ENCODE measurements around the gene KRTAP4-4. TPM values are rescaled to one million over a fixed set of nuclear protein-coding genes. Genes with fewer than 3 reads are reported as not detected.

KRTAP4-4 gene
- total RNA-seq, 1 experiment from 2014 or later = not detected

GRCh38 chr17:41111151-41111885 is 49.2 kb downstream of the KRTAP4-4 start:
- DNase-seq (ENCODE audit: low spot score) = no peak

Other genes with a start within 250 kb of the KRTAP4-4 start
- gene KRT23, start 223.1 kb downstream of the KRTAP4-4 start, total RNA-seq (2014; rRNA removed; shearing (Covaris generic)) = not detected in 2 replicates
- 0.18 TPM in 1 of 2 replicates, not detected in the other for gene KRT39, start 193.8 kb downstream of the KRTAP4-4 start, total RNA-seq (2014; rRNA removed; shearing (Covaris generic))
- gene KRT40, start 176.4 kb downstream of the KRTAP4-4 start, total RNA-seq (2014; rRNA removed; shearing (Covaris generic)) = not detected in 2 replicates
- not detected in 2 replicates for gene KRTAP3-3, start 166.6 kb downstream of the KRTAP4-4 start, total RNA-seq (2014; rRNA removed; shearing (Covaris generic))
- not detected in 2 replicates for gene KRTAP3-2, start 160.8 kb downstream of the KRTAP4-4 start, total RNA-seq (2014; rRNA removed; shearing (Covaris generic))
- not detected in 2 replicates for gene KRTAP3-1, start 151.6 kb downstream of the KRTAP4-4 start, total RNA-seq (2014; rRNA removed; shearing (Covaris generic))
- 0.27 TPM in 1 of 2 replicates, not detected in the other for gene KRTAP1-5, start 133.5 kb downstream of the KRTAP4-4 start, total RNA-seq (2014; rRNA removed; shearing (Covaris generic))
- not detected in 2 replicates for gene KRTAP1-4, start 130.6 kb downstream of the KRTAP4-4 start, total RNA-seq (2014; rRNA removed; shearing (Covaris generic))
- not detected in 2 replicates for gene KRTAP1-3, start 125.9 kb downstream of the KRTAP4-4 start, total RNA-seq (2014; rRNA removed; shearing (Covaris generic))
- not detected in 2 replicates for gene KRTAP1-1, start 119.3 kb downstream of the KRTAP4-4 start, total RNA-seq (2014; rRNA removed; shearing (Covaris generic))
- not detected in 2 replicates for gene KRTAP2-1, start 113.4 kb downstream of the KRTAP4-4 start, total RNA-seq (2014; rRNA removed; shearing (Covaris generic))
- not detected in 2 replicates for gene KRTAP2-2, start 105.5 kb downstream of the KRTAP4-4 start, total RNA-seq (2014; rRNA removed; shearing (Covaris generic))
- 0.21 TPM in 1 of 2 replicates, not detected in the other for gene KRTAP2-3, start 100.6 kb downstream of the KRTAP4-4 start, total RNA-seq (2014; rRNA removed; shearing (Covaris generic))
- not detected in 2 replicates for gene KRTAP2-4, start 94.9 kb downstream of the KRTAP4-4 start, total RNA-seq (2014; rRNA removed; shearing (Covaris generic))
- gene KRTAP4-7, start 76.6 kb downstream of the KRTAP4-4 start, total RNA-seq (2014; rRNA removed; shearing (Covaris generic)) = not detected in 2 replicates
- gene KRTAP4-8, start 62.6 kb downstream of the KRTAP4-4 start, total RNA-seq (2014; rRNA removed; shearing (Covaris generic)) = not detected in 2 replicates
- gene KRTAP4-16, start 58.5 kb downstream of the KRTAP4-4 start, total RNA-seq (2014; rRNA removed; shearing (Covaris generic)) = not detected in 2 replicates
- not detected in 2 replicates for gene KRTAP4-9, start 55.4 kb downstream of the KRTAP4-4 start, total RNA-seq (2014; rRNA removed; shearing (Covaris generic))
- not detected in 2 replicates for gene KRTAP4-11, start 42.4 kb downstream of the KRTAP4-4 start, total RNA-seq (2014; rRNA removed; shearing (Covaris generic))
- gene KRTAP4-12, start 36.6 kb downstream of the KRTAP4-4 start, total RNA-seq (2014; rRNA removed; shearing (Covaris generic)) = not detected in 2 replicates
- gene KRTAP4-6, start 20.2 kb downstream of the KRTAP4-4 start, total RNA-seq (2014; rRNA removed; shearing (Covaris generic)) = not detected in 2 replicates
- gene KRTAP4-5, start 10.9 kb downstream of the KRTAP4-4 start, total RNA-seq (2014; rRNA removed; shearing (Covaris generic)) = not detected in 2 replicates
- gene KRTAP4-3, start 7.5 kb upstream of the KRTAP4-4 start, total RNA-seq (2014; rRNA removed; shearing (Covaris generic)) = not detected in 2 replicates
- not detected in 2 replicates for gene KRTAP4-2, start 17.5 kb upstream of the KRTAP4-4 start, total RNA-seq (2014; rRNA removed; shearing (Covaris generic))
- gene KRTAP4-1, start 24.2 kb upstream of the KRTAP4-4 start, total RNA-seq (2014; rRNA removed; shearing (Covaris generic)) = not detected in 2 replicates
- not detected in 2 replicates for gene KRTAP9-1, start 29.1 kb upstream of the KRTAP4-4 start, total RNA-seq (2014; rRNA removed; shearing (Covaris generic))
- not detected in 2 replicates for gene KRTAP9-2, start 65.9 kb upstream of the KRTAP4-4 start, total RNA-seq (2014; rRNA removed; shearing (Covaris generic))
- gene KRTAP9-3, start 71.7 kb upstream of the KRTAP4-4 start, total RNA-seq (2014; rRNA removed; shearing (Covaris generic)) = not detected in 2 replicates
- gene KRTAP9-8, start 77.3 kb upstream of the KRTAP4-4 start, total RNA-seq (2014; rRNA removed; shearing (Covaris generic)) = not detected in 2 replicates
- not detected in 2 replicates for gene KRTAP9-4, start 88.9 kb upstream of the KRTAP4-4 start, total RNA-seq (2014; rRNA removed; shearing (Covaris generic))
- gene KRTAP9-9, start 94.6 kb upstream of the KRTAP4-4 start, total RNA-seq (2014; rRNA removed; shearing (Covaris generic)) = not detected in 2 replicates
- not detected in 2 replicates for gene KRTAP9-6, start 104.6 kb upstream of the KRTAP4-4 start, total RNA-seq (2014; rRNA removed; shearing (Covaris generic))
- gene KRTAP9-7, start 115.0 kb upstream of the KRTAP4-4 start, total RNA-seq (2014; rRNA removed; shearing (Covaris generic)) = not detected in 2 replicates
- not detected in 2 replicates for gene KRTAP29-1, start 142.1 kb upstream of the KRTAP4-4 start, total RNA-seq (2014; rRNA removed; shearing (Covaris generic))
- gene KRTAP16-1, start 148.6 kb upstream of the KRTAP4-4 start, total RNA-seq (2014; rRNA removed; shearing (Covaris generic)) = not detected in 2 replicates
- not detected in 2 replicates for gene KRTAP17-1, start 155.0 kb upstream of the KRTAP4-4 start, total RNA-seq (2014; rRNA removed; shearing (Covaris generic))
- not detected in 2 replicates for gene KRT33A, start 190.1 kb upstream of the KRTAP4-4 start, total RNA-seq (2014; rRNA removed; shearing (Covaris generic))
- gene KRT33B, start 209.1 kb upstream of the KRTAP4-4 start, total RNA-seq (2014; rRNA removed; shearing (Covaris generic)) = not detected in 2 replicates
- 0.12 and 0.21 TPM in 2 replicates for gene KRT34, start 221.6 kb upstream of the KRTAP4-4 start, total RNA-seq (2014; rRNA removed; shearing (Covaris generic))
- gene KRT31, start 236.9 kb upstream of the KRTAP4-4 start, total RNA-seq (2014; rRNA removed; shearing (Covaris generic)) = not detected in 2 replicates

Data from H4 (cell line).